OCI-LY1 (cell line): ENCODE data around the gene PTPRN2.

Source experiments
- H2AFZ ChIP-seq: fragments of 200-600 bp; sonication (generic), shearing (Covaris generic); 2 replicates; pipeline ENCODE4 v1.6.0; 2014; ENCODE audit warnings: antibody characterized with exemption, mild to moderate bottlenecking, low read length
- H3F3A ChIP-seq: fragments of 200-600 bp; sonication (generic), shearing (Covaris generic); 2 replicates; pipeline ENCODE4 v1.6.0; 2014; ENCODE audit warnings: mild to moderate bottlenecking, antibody characterized with exemption, low read length, moderate library complexity; ENCODE audit not compliant: insufficient read depth
- H3K27ac ChIP-seq: fragments of 200-600 bp; sonication (generic); 2 replicates; pipeline ENCODE4 v1.5.1; 2014; ENCODE audit warnings: low read length, mixed run types, mild to moderate bottlenecking, low read depth; ENCODE audit not compliant: poor library complexity, severe bottlenecking
- H3K27me3 ChIP-seq: fragments of 200-600 bp; sonication (generic); 2 replicates; pipeline ENCODE4 v1.6.0; 2014; ENCODE audit warnings: antibody characterized with exemption, mild to moderate bottlenecking, low read length, moderate library complexity; ENCODE audit not compliant: insufficient read depth
- H3K36me3 ChIP-seq: fragments of 200-600 bp; sonication (generic); 2 replicates; pipeline ENCODE4 v1.6.1; 2014; ENCODE audit warnings: mild to moderate bottlenecking, antibody characterized with exemption, low read length, moderate library complexity, mixed read lengths; ENCODE audit not compliant: insufficient read depth
- H3K4me1 ChIP-seq: fragments of 200-600 bp; sonication (generic); 2 replicates; pipeline ENCODE4 v1.5.1; 2014; ENCODE audit warnings: mild to moderate bottlenecking, low read length, moderate library complexity; ENCODE audit not compliant: insufficient read depth, severe bottlenecking
- H3K4me2 ChIP-seq: fragments of 200-600 bp; sonication (generic), shearing (Covaris generic); 2 replicates; pipeline ENCODE4 v1.6.1; 2014; ENCODE audit warnings: low read length
- H3K4me3 ChIP-seq: fragments of 200-600 bp; sonication (generic); 2 replicates; pipeline ENCODE4 v1.5.1; 2014; ENCODE audit warnings: low read length, low read depth, mild to moderate bottlenecking, mixed read lengths; ENCODE audit not compliant: poor library complexity, severe bottlenecking
- H3K79me2 ChIP-seq: fragments of 200-600 bp; shearing (Covaris generic); 2 replicates; pipeline ENCODE4 v1.6.1; 2016; ENCODE audit warnings: mixed run types, low read length, mixed read lengths; ENCODE audit not compliant: insufficient read depth
- H3K9ac ChIP-seq: fragments of 200-600 bp; sonication (generic), shearing (Covaris generic); 2 replicates; pipeline ENCODE4 v1.6.1; 2014; ENCODE audit warnings: mild to moderate bottlenecking, low read length, mixed read lengths
- H3K9me2 ChIP-seq: fragments of 200-600 bp; sonication (generic), shearing (Covaris generic); 2 replicates; pipeline ENCODE4 v1.6.1; 2014; ENCODE audit warnings: low read depth, mild to moderate bottlenecking, low read length, mixed read lengths
- H3K9me3 ChIP-seq: fragments of 200-600 bp; shearing (Covaris generic); 2 replicates; pipeline ENCODE4 v1.6.1; 2014; ENCODE audit warnings: low read length, mixed read lengths
- H4K20me1 ChIP-seq: fragments of 200-600 bp; sonication (generic), shearing (Covaris generic); 2 replicates; pipeline ENCODE4 v1.6.0; 2016; ENCODE audit warnings: mild to moderate bottlenecking, low read length; ENCODE audit not compliant: insufficient read depth
- CTCF ChIP-seq: fragments of 200-600 bp; sonication (generic), shearing (Covaris generic); IDR thresholded peaks from 2 replicates; pipeline ENCODE4 v1.5.1; 2017; ENCODE audit warnings: mild to moderate bottlenecking, antibody characterized with exemption, low read length, moderate library complexity, mixed read lengths
- EZH2 ChIP-seq: fragments of 200-600 bp; sonication (generic), shearing (Covaris generic); IDR thresholded peaks from 2 replicates; pipeline ENCODE4 v1.8.0; 2017; ENCODE audit warnings: borderline replicate concordance, mixed run types, mild to moderate bottlenecking, antibody characterized with exemption, low read length, moderate library complexity, mixed read lengths

PTPRN2 gene

GRCh38 chr7:158324397-158325360 lies 262.9 kb downstream of the PTPRN2 start:
- no peak overlapping the region for H2AFZ ChIP-seq
- no peaks in the 10 kb centered on the region for H3F3A ChIP-seq
- no peak overlapping the region for H3K27ac ChIP-seq
- H3K79me2 ChIP-seq = no peaks in the 10 kb centered on the region
- no peak overlapping the region for H3K9ac ChIP-seq
- no peaks in the 10 kb centered on the region for H3K4me1 ChIP-seq
- no peaks in the 10 kb centered on the region for H3K36me3 ChIP-seq
- no peaks in the 10 kb centered on the region for H3K9me3 ChIP-seq
- H3K4me3 ChIP-seq = no peak overlapping the region
- no peaks in the 10 kb centered on the region; the same call in 1 of the 2 replicates for H3K27me3 ChIP-seq
- H3K9me2 ChIP-seq = no peaks in the 10 kb centered on the region
- H3K4me2 ChIP-seq = no peak overlapping the region
- TF ChIP-seq EZH2 (no peak), CTCF (no peak)
- no peaks in the 10 kb centered on the region for H4K20me1 ChIP-seq

- no peak overlapping the region for H3K9ac ChIP-seq
- H3K9me3 ChIP-seq = no peaks in the 10 kb centered on the region
- no peak overlapping the region for H2AFZ ChIP-seq
- no peak overlapping the region for H3K4me3 ChIP-seq
- no peaks in the 10 kb centered on the region for H3K9me2 ChIP-seq
- H3K27me3 ChIP-seq = no peaks in the 10 kb centered on the region; the same call in 1 of the 2 replicates
- H3K4me1 ChIP-seq = no peaks in the 10 kb centered on the region
- H3K79me2 ChIP-seq = no peaks in the 10 kb centered on the region
- no peak overlapping the region for H3K27ac ChIP-seq
- no peaks in the 10 kb centered on the region for H3F3A ChIP-seq
- no peak for TF ChIP-seq CTCF
- no peak for TF ChIP-seq EZH2
- no peaks in the 10 kb centered on the region for H4K20me1 ChIP-seq
- no peaks in the 10 kb centered on the region for H3K36me3 ChIP-seq
- no peak overlapping the region for H3K4me2 ChIP-seq
Measured at GRCh38 chr7:158323741-158324396, 263.8 kb downstream of the PTPRN2 start.

DNA sequence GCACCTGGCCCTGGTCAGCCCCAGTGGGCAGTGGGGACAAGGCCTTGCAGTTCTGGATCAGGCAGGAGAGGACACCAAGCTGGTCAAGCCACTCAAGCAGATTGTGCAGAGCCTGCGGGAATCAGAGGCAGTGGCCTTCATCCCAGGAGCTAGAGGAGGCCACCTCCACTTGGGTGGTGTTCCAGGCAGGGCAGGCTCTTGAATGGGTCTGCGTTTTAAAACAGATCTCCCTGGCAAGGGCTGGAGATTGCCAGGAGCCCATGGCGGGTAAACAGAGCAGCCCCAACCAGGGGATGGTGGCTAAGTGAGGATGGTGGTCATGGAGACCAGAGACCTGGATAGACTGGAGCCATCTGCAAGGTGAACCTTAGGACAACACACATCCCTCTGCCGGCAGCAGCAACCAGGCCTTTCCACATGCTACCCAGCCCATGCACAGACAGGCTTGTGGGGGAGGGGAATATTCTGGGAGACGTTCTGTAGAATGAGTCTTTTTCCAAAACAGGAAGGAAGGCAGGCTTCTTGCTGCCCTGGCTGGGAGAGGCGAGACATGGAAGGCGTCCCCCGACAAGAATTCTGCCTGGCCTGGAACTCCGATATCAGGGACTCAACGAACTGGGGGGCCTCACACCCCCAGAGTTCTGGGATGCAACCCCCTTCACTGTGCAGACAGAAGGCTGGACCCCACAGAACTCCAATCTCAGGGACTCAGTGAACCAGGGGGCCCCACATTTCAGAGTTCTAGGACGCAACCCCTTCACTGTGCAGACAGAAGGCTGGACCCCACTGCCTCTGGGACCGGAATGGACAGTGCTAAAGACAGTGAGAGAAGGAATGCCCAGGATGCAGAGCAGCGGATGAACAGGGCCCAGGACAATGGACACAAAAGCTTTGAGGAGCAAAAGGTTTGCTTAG lies 264.8 kb downstream of the PTPRN2 start:
- Histone ChIP-seq H2AFZ (no peak overlapping the region), H3F3A (no peaks in the 10 kb centered on the region), H4K20me1 (no peaks in the 10 kb centered on the region), H3K9ac (no peak overlapping the region), H3K27me3 (no peaks in the 10 kb centered on the region; the same call in 1 of the 2 replicates), H3K4me3 (no peak overlapping the region), H3K4me1 (no peaks in the 10 kb centered on the region), H3K79me2 (no peaks in the 10 kb centered on the region), H3K27ac (no peak overlapping the region), H3K9me3 (no peaks in the 10 kb centered on the region), H3K9me2 (no peaks in the 10 kb centered on the region), H3K36me3 (no peaks in the 10 kb centered on the region), H3K4me2 (no peak overlapping the region)
- TF ChIP-seq EZH2 = no peak
- no peak for TF ChIP-seq CTCF
